HG03159 (cell line): ENCODE measurements around the gene PXMP2.

Experiments
- ATAC-seq: cut with Tn5 transposase; IDR thresholded peaks from one replicate; pipeline ENCODE4 v1.9.1; 2021; ENCODE audit warnings: mild to moderate bottlenecking, moderate library complexity; ENCODE audit not compliant: unreplicated experiment

PXMP2 gene

DNA sequence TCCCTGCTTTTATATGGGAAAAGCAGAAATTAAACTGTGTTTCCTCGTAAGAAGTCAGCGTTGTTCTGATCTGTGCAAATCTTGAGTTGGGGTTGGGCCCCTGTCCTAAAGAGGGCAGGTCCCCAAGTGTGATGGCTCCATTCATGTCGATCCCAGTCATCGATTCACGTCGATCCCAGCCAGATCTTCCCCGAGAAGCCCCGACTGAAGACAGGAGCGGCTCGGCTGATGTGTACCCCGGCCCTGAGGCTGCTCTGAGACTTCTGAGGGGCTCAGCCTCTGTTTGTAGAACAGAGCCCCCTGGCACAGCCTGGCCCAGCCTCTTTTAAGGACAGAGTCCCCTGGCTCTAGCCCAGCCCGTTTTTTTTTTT is 32.6 kb downstream of the PXMP2 start:
- ATAC-seq, result no peak

DNA sequence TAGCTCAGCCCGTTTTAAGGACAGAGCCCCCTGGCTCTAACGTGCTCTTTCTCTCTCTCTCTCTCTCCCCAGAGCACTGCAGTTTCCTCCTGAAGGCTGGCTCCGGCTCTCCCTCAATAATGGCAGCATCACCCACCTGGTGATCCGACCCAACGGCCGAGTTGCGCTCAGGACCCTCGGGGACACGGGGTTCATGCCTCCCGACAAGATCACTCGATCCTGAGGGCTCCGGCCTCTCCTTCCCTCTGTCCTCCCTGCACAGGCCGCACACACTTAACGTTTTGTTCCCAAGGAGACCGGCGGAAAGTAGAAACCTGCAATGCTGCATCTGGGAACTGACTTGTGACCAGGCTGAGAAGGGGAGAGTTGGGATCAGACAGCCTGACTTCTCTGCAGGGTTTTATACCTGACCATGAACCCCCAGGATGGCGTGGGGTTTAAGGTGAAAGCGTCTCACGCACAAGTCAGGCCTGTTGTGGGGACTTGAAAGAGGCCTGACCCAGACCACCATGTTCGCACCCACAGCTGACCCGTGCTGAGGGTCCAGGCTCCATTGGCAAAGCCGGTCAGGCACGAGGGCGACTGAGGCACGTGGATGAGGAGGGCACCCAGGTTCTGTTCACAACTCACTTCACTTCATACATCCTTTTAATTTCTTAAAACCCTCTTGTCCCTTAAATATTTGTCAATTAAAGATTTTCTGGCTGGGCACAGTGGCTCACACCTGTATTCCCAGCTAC is 33.4 kb downstream of the PXMP2 start:
- ATAC-seq, result no peak

DNA sequence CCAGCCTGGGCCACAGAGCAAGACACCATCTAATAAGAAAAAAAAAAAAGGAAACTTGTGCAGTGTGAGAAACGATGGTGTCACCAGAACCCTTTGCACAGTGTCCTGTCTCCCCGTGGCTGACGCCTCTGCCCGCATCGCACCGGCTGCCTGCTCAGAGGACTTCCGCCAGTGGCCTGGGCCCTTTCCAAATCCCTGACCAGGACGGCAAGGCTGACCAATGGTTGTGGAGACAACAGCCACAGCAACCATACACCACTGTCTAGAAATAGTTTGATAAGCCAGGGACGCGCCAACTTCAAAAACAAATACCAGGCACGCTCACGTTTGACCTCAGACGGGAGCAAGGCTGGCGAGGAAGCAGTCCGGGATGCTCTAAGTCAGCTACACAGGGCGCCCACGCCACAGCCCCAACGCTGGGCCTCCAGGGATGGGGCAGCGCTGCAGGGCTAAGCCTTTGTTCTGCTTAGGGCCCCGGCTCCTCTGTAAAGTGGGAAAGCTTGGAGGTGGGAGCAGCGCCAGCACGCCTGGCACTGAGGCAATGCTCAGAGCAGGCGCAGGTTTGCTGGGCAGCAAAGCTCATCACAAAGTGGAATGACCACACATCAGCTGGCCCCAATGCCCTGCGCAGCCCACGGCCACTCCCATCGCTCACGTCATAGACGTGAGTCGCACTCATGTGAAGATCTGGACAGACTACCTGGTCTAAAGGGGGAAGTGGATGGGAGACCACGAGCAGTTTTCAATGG is 35.8 kb downstream of the PXMP2 start:
- ATAC-seq, result no peak

GRCh38 chr12:132723764-132724140 is 36.4 kb downstream of the PXMP2 start:
- no peak for ATAC-seq

DNA sequence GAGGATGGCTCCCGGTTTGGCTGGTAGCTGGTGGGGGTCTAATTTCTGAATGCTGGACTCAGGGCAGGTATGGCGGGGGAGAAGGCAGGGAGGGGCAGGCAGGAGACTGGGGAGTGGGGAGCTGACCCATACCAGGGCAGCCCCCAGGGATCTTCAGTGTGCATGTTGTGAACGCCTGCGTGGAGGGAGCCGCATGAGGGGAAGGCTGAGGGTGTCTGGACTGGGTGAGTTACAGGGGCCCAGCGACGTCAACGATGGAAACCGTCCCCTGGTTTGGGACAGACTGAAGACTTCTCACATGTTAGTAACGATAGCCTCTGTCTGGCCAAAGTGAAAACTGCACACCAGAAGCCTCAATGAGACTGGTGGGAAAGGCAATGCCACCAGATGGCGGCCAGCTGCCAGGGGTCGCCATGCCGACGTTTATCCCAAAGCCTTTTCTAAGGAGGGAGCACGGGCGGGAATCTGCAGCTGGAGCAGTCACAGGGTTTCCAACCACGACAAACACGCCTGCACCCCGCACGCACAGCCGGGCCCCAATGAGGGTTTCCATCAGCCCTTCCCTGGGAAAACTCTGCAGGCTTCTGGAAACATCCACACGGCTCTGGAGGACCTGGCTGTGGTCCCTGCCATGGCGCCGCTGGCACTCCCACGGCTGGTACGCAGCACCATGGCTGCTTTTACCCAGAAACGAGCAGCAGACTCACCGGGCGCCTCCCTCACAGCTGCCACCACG is 37.3 kb downstream of the PXMP2 start:
- ATAC-seq, result no peak

GRCh38 chr12:132726386-132726785 is 39.0 kb downstream of the PXMP2 start:
- no peak for ATAC-seq

- no peak for ATAC-seq
These were observed 39.9 kb downstream of the PXMP2 start for GRCh38 chr12:132727091-132727794.

- ATAC-seq, result no peak
These were observed 41.1 kb downstream of the PXMP2 start for GRCh38 chr12:132728502-132728901.

DNA sequence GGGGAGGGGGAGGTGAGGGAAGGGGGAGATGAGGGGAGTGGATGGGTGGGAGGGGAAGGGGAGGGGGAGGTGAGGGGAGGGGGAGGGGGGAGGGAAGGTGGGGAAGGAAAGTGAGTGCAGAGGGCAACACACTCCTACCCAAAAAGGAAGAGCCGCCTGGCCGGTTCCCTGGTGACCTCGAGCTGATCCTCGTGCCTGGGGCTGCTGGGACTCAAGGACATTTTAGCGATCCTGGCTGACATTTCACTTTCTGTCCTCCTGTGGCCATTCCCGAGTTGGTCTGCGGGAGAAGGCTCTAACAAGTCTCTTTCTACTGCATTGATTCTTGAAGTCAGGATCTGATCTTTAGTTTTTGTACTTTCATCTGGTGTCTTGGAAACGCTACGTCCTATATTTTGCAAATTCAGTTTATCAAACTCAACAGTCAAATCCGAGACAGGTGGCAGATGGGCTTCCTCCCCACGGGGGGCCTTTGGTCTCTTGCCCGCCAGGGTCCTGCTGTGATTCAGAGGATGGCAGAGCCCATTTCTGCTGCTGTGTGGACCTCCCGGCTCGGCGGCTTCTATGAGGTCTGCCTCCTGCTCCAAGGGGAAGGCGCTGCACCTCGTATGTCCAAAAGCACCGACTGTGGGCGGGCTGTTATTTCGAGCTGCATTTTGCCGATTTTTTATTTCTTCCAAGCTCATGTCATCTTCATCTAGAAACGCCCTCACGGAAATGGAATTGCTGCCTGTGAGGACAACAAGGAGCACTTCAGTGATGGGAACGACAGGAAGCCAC is 42.3 kb downstream of the PXMP2 start:
- ATAC-seq, result no peak

- ATAC-seq, result no peak
These were observed 43.0 kb downstream of the PXMP2 start for GRCh38 chr12:132730353-132730752.

DNA sequence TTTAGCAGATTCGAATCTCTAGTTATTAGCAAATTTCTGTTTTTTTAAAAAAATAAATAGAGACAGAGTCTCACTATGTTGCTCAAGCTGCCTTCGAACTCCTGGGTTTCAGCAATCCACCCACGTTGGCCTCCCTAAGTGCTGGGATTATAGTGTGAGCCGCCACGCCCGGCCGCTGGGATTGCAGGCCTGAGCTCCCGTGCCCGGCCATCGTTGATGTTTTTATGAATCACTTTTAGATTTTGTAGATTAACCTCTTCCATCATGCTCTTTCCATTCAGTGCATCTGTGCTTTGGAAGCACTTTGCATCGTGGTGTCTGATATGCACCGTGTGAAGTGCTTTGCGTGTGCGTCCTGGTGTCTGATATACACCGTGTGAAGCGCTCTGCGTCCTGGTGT is 44.2 kb downstream of the PXMP2 start:
- no peak for ATAC-seq

DNA sequence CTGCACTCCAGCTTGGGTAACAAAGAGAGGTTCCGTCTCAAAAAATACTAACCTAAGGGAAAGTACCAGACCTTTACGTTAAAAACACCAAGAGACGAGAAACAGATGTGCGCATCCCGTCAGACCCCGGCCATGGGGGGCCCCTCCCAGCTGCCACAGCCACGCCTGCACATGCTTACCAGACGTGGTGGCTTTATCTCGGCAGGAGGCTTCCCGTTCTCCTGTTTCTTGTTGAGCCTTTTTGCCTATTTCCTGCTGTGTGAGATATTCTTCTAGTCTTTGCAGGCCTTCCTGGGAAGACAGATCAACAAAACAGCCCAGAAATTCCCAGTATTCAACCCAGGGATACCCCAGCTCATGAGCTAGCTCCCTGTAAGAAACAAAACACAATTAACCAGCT is 46.8 kb downstream of the PXMP2 start:
- no peak for ATAC-seq

DNA sequence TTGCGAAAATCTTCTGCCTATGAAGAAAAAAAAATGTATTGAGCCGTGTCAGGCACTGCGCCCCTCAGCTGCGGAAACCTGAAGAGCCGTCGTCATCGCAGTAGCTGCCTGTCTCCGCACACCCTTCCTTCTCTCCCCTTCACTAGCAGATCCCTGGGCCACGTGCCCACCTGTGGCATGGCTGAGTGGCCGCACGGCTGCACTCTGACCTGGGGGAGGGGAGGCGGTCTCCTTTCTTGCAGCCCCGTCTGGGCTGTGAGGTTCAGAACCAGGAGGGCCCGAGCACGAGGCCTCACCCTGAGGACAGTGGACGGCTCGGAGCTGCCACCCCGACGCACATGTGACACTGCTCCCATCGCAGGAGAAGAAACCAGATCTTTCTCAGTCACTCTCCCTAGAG is 48.1 kb downstream of the PXMP2 start:
- ATAC-seq, result no peak

DNA sequence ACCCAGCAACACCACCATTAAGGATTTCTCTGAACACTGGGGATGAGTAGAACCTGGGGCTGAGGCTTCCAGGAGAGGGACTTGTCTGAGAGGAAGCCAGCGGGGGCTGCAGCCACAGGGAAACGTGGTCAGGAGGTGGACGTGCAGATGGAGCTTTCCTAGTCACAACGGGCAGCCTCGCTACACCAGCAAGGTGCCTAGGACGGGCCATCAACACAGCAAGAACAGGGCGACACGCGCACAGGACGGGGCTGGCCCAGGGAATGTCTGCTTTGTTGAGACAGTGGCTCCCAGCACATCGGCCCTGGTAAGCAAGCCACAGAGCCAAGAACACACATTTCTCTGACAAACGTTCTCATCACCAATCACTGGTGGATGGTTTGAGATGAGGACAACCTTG is 49.0 kb downstream of the PXMP2 start:
- no peak for ATAC-seq

GRCh38 chr12:132736913-132737312 is 49.5 kb downstream of the PXMP2 start:
- ATAC-seq, result no peak

DNA sequence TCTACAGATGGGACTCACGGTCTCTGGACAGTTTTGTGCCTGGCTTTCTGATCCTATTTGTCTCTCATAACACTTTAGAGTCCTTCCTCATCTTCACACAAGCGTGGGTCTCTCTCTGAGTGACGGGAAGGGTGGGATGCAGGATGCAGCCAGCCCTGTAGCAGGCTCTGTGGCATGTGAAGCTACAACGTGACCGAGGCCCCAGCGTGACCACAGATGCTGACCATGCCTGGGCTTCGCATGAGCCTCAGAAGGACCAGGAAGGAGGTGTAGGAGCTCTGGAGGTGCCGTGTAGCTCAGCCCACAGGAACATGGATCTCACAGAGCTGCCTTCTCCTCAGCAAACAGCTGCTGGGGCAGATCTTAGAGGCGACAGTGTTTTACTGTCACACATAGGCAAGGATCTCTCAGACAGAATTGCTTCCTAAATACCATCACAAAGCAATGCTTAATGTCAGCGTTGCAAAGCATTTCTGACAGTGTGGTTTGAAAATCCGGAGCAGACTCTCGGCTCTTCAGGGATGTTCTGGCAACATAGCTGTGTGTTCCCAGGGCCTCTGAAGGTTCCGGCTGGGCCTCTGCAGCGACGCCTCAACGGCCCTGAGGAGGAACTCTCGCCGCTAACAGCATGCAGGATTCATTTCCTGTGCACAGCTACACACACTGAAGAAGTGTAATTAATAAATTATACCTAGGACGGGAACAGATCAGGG is 52.4 kb downstream of the PXMP2 start:
- no peak for ATAC-seq

DNA sequence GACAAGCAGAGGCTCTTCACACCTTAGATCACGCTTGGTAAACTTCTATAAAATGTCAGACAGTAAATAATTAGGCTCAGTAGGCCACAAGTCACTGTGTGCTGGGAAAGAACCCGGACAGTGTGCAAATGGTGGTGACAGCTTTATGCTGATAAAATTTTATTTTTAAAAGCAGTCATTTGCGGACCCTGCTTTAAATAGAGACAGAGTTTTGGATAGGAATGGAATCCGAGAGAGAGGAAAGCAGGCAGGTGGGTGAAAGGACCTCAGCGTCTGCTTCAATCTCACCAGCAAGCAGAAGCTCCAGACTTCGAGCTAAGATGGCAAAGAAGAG is 52.9 kb downstream of the PXMP2 start:
- no peak for ATAC-seq

GRCh38 chr12:132740652-132741051 is 53.3 kb downstream of the PXMP2 start:
- no peak for ATAC-seq

GRCh38 chr12:132741620-132742019 is 54.2 kb downstream of the PXMP2 start:
- ATAC-seq, result no peak

GRCh38 chr12:132743831-132744230 is 56.4 kb downstream of the PXMP2 start:
- no peak for ATAC-seq
